ENCODE measurements around the gene KIRREL1. TPM values are rescaled to one million over a fixed set of nuclear protein-coding genes. Genes with fewer than 3 reads are reported as not detected.

KIRREL1 gene
- polyA plus RNA-seq, 1 donor from 2014 or later, result 12.9 TPM

GRCh38 chr1:158024737-158025136 lies 31.3 kb downstream of the KIRREL1 start:
- Histone ChIP-seq H3K4me3 (ENCODE audit: low read length) (no peak overlapping the region), H3K9me3 (ENCODE audit: low read length) (no peaks in the 10 kb centered on the region), H3K4me2 (ENCODE audit: low read length) (no peak overlapping the region), H3K27ac (ENCODE audit: low read length) (no peak overlapping the region), H3K27me3 (ENCODE audit: insufficient read depth, low read depth, low read length) (no peaks in the 10 kb centered on the region), H3K36me3 (ENCODE audit: insufficient read depth, low read length) (no peaks in the 10 kb centered on the region), H4K20me1 (ENCODE audit: insufficient read depth) (no peaks in the 10 kb centered on the region), H3K9me2 (ENCODE audit: insufficient read depth, low read length) (no peaks in the 10 kb centered on the region), H3K9ac (ENCODE audit: low read length) (no peak overlapping the region), H2AFZ (ENCODE audit: low read depth, low read length) (no peak overlapping the region), H3F3A (ENCODE audit: insufficient read depth, low read length, poor library complexity, severe bottlenecking) (no peaks in the 10 kb centered on the region), H3K79me2 (replicated peaks; ENCODE audit: insufficient read depth, low read length) (peaks cover 15% of the 10 kb centered on the region)
- TF ChIP-seq EP300 (conservative IDR thresholded peaks at IDR 0.05; ENCODE audit: poor library complexity, severe bottlenecking) (no peak), SMC3 (conservative IDR thresholded peaks at IDR 0.05; ENCODE audit: poor library complexity) (no peak), RAD21 (conservative IDR thresholded peaks at IDR 0.05) (no peak), POLR2AphosphoS5 (IDR thresholded peaks at IDR 0.05) (no peak), REST (IDR thresholded peaks at IDR 0.05; ENCODE audit: borderline replicate concordance) (no peak), CTCF (IDR thresholded peaks at IDR 0.05; ENCODE audit: poor library complexity, severe bottlenecking) (no peak), EZH2 (IDR thresholded peaks at IDR 0.05; ENCODE audit: borderline replicate concordance, insufficient read depth, low read length, poor library complexity, severe bottlenecking) (no peak), TAF1 (IDR thresholded peaks at IDR 0.05; ENCODE audit: low read depth) (no peak), MXI1 (conservative IDR thresholded peaks at IDR 0.05; ENCODE audit: poor library complexity, severe bottlenecking) (no peak)

- no peaks in the 10 kb centered on the region for H3K27me3 ChIP-seq (ENCODE audit: insufficient read depth, low read depth, low read length)
- H3K4me3 ChIP-seq (ENCODE audit: low read length), result no peak overlapping the region
- H3K36me3 ChIP-seq (ENCODE audit: insufficient read depth, low read length), result no peaks in the 10 kb centered on the region
- TF ChIP-seq CTCF (IDR thresholded peaks at IDR 0.05; ENCODE audit: poor library complexity, severe bottlenecking), result no peak
- no peak for TF ChIP-seq MXI1 (conservative IDR thresholded peaks at IDR 0.05; ENCODE audit: poor library complexity, severe bottlenecking)
- no peak for TF ChIP-seq POLR2AphosphoS5 (IDR thresholded peaks at IDR 0.05)
- TF ChIP-seq RAD21 (conservative IDR thresholded peaks at IDR 0.05), result no peak
- TF ChIP-seq EP300 (conservative IDR thresholded peaks at IDR 0.05; ENCODE audit: poor library complexity, severe bottlenecking), result no peak
- TF ChIP-seq REST (IDR thresholded peaks at IDR 0.05; ENCODE audit: borderline replicate concordance), result no peak
- no peak for TF ChIP-seq EZH2 (IDR thresholded peaks at IDR 0.05; ENCODE audit: borderline replicate concordance, insufficient read depth, low read length, poor library complexity, severe bottlenecking)
- TF ChIP-seq SMC3 (conservative IDR thresholded peaks at IDR 0.05; ENCODE audit: poor library complexity), result no peak
- no peak for TF ChIP-seq TAF1 (IDR thresholded peaks at IDR 0.05; ENCODE audit: low read depth)
- no peak overlapping the region for H3K27ac ChIP-seq (ENCODE audit: low read length)
- no peaks in the 10 kb centered on the region for H3K9me3 ChIP-seq (ENCODE audit: low read length)
- no peak overlapping the region for H2AFZ ChIP-seq (ENCODE audit: low read depth, low read length)
- peaks cover 11% of the 10 kb centered on the region for H3K79me2 ChIP-seq (replicated peaks; ENCODE audit: insufficient read depth, low read length)
- no peaks in the 10 kb centered on the region for H3K9me2 ChIP-seq (ENCODE audit: insufficient read depth, low read length)
- no peak overlapping the region for H3K4me2 ChIP-seq (ENCODE audit: low read length)
- no peaks in the 10 kb centered on the region for H3F3A ChIP-seq (ENCODE audit: insufficient read depth, low read length, poor library complexity, severe bottlenecking)
- no peak overlapping the region for H3K9ac ChIP-seq (ENCODE audit: low read length)
- no peaks in the 10 kb centered on the region for H4K20me1 ChIP-seq (ENCODE audit: insufficient read depth)
Observed at GRCh38 chr1:158025576-158026230, 32.3 kb downstream of the KIRREL1 start.

Data from neural cell (in vitro differentiated cells).